H9 (cell line): ENCODE results near the gene LRPAP1. TPM values are rescaled to one million over a fixed set of nuclear protein-coding genes. Genes with fewer than 3 reads are reported as not detected.

Source experiments
- DNase-seq: peaks from one replicate; pipeline ENCODE4 v3.0.0-alpha.2; 2017
- H2AFZ ChIP-seq: one replicate; pipeline ENCODE4 v1.6.1; 2013; ENCODE audit warnings: mild to moderate bottlenecking, low read length, control low read depth, moderate library complexity
- H2AK5ac ChIP-seq: 2 replicates; pipeline ENCODE4 v1.6.1; 2013; ENCODE audit warnings: low read length, control low read depth, mixed read lengths; ENCODE audit not compliant: insufficient read length
- H2BK120ac ChIP-seq: one replicate; pipeline ENCODE4 v1.6.1; 2013; ENCODE audit warnings: low read depth, mild to moderate bottlenecking, low read length, control low read depth, inconsistent platforms; ENCODE audit not compliant: poor library complexity, severe bottlenecking
- H2BK12ac ChIP-seq: 2 replicates; pipeline ENCODE4 v1.6.1; 2013; ENCODE audit warnings: low read length, control low read depth, mixed read lengths, low read depth; ENCODE audit not compliant: insufficient read length
- H2BK15ac ChIP-seq: 2 replicates; pipeline ENCODE4 v1.6.1; 2013; ENCODE audit warnings: low read depth, low read length, control low read depth
- H2BK20ac ChIP-seq: one replicate; pipeline ENCODE4 v1.6.1; 2013; ENCODE audit warnings: low read depth, mild to moderate bottlenecking, low read length, control low read depth, inconsistent platforms; ENCODE audit not compliant: poor library complexity, severe bottlenecking
- H2BK5ac ChIP-seq: 2 replicates; pipeline ENCODE4 v1.6.1; 2013; ENCODE audit warnings: low read length, control low read depth, mixed read lengths; ENCODE audit not compliant: insufficient read length
- H3K14ac ChIP-seq: 2 replicates; pipeline ENCODE4 v1.6.1; 2013; ENCODE audit warnings: low read length, control low read depth; ENCODE audit not compliant: insufficient read depth
- H3K18ac ChIP-seq: 2 replicates; pipeline ENCODE4 v1.6.1; 2013; ENCODE audit warnings: low read depth, mild to moderate bottlenecking, mixed read lengths, low read length, control low read depth; ENCODE audit not compliant: insufficient read length
- H3K23ac ChIP-seq: 2 replicates; pipeline ENCODE4 v1.6.1; 2013; ENCODE audit warnings: low read length, control low read depth, mixed read lengths, low read depth; ENCODE audit not compliant: insufficient read length
- H3K23me2 ChIP-seq: 2 replicates; pipeline ENCODE4 v1.6.1; 2013; ENCODE audit warnings: low read depth, mild to moderate bottlenecking, mixed read lengths, low read length, control low read depth; ENCODE audit not compliant: insufficient read length, poor library complexity, severe bottlenecking
- H3K27ac ChIP-seq: 2 replicates; pipeline ENCODE4 v1.5.1; 2013; ENCODE audit warnings: low read length, control low read depth, mixed read lengths, low read depth; ENCODE audit not compliant: insufficient read length
- H3K27me3 ChIP-seq: 2 replicates; pipeline ENCODE4 v1.6.1; 2013; ENCODE audit warnings: low read length, control low read depth, inconsistent platforms; ENCODE audit not compliant: insufficient read depth
- H3K4ac ChIP-seq: 2 replicates; pipeline ENCODE4 v1.6.1; 2013; ENCODE audit warnings: low read depth, mild to moderate bottlenecking, control low read depth, inconsistent platforms, low read length, moderate library complexity
- H3K4me1 ChIP-seq: 2 replicates; pipeline ENCODE4 v1.6.1; 2013; ENCODE audit warnings: low read length, control low read depth, inconsistent platforms; ENCODE audit not compliant: insufficient read depth
- H3K4me2 ChIP-seq: 2 replicates; pipeline ENCODE4 v1.6.1; 2013; ENCODE audit warnings: low read length, control low read depth, mixed read lengths; ENCODE audit not compliant: insufficient read length, insufficient read depth
- H3K56ac ChIP-seq: 2 replicates; pipeline ENCODE4 v1.6.1; 2013; ENCODE audit warnings: low read depth, mild to moderate bottlenecking, mixed read lengths, low read length, control low read depth; ENCODE audit not compliant: insufficient read length
- H3K79me1 ChIP-seq: 2 replicates; pipeline ENCODE4 v1.6.1; 2013; ENCODE audit warnings: low read depth, mild to moderate bottlenecking, moderate library complexity, low read length, control low read depth, inconsistent platforms; ENCODE audit not compliant: insufficient read depth, poor library complexity, severe bottlenecking
- H3K79me2 ChIP-seq: 2 replicates; pipeline ENCODE4 v1.6.1; 2013; ENCODE audit warnings: low read length, control low read depth, inconsistent platforms; ENCODE audit not compliant: insufficient read depth
- H3K9ac ChIP-seq: 2 replicates; pipeline ENCODE4 v1.6.1; 2013; ENCODE audit warnings: low read length, control low read depth, mixed read lengths; ENCODE audit not compliant: insufficient read length; ENCODE audit errors: extremely low read depth
- H3K9me3 ChIP-seq: one replicate; pipeline ENCODE4 v1.6.1; 2013; ENCODE audit warnings: low read depth, low read length, inconsistent platforms; ENCODE audit not compliant: control insufficient read depth
- H3T11ph ChIP-seq: one replicate; pipeline ENCODE4 v1.6.1; 2013; ENCODE audit warnings: mild to moderate bottlenecking, low read length, control low read depth, inconsistent platforms
- H4K20me1 ChIP-seq: one replicate; pipeline ENCODE4 v1.6.1; 2013; ENCODE audit not compliant: control insufficient read depth, insufficient read length, insufficient read depth
- H4K5ac ChIP-seq: 2 replicates; pipeline ENCODE4 v1.6.1; 2013; ENCODE audit warnings: low read depth, mild to moderate bottlenecking, mixed read lengths, low read length, control low read depth; ENCODE audit not compliant: insufficient read length
- H4K8ac ChIP-seq: replicated peaks from 2 replicates; pipeline ENCODE4 v1.6.1; 2013; ENCODE audit warnings: low read length, control low read depth, mixed read lengths, low read depth; ENCODE audit not compliant: insufficient read length
- H4K91ac ChIP-seq: 2 replicates; pipeline ENCODE4 v1.6.1; 2013; ENCODE audit warnings: low read depth, mild to moderate bottlenecking, moderate library complexity, mixed read lengths, low read length, control low read depth; ENCODE audit not compliant: insufficient read length
- H3K27ac Mint-ChIP-seq, 3 experiments: 2 replicates in 2 of 3; 3 replicates in 1 of 3; pipeline ENCODE4 v1.8.0; 2020 to 2021; ENCODE audit warnings: mixed read lengths in 3 of 3, mild to moderate bottlenecking in 1 of 3, moderate library complexity in 1 of 3
- H3K27me3 Mint-ChIP-seq: 2 replicates; pipeline ENCODE4 v1.8.0; 2021; ENCODE audit warnings: low read depth, mild to moderate bottlenecking, moderate library complexity, mixed read lengths
- H3K36me3 Mint-ChIP-seq, 3 experiments: 2 replicates in 2 of 3; 3 replicates in 1 of 3; pipeline ENCODE4 v1.8.0; 2020 to 2021; ENCODE audit warnings: low read depth in 3 of 3, mixed read lengths in 3 of 3; ENCODE audit not compliant: insufficient read depth in 1 of 3
- H3K4me1 Mint-ChIP-seq, 2 experiments: 2 replicates each; pipeline ENCODE4 v1.8.0; 2020; ENCODE audit warnings: mixed read lengths in 2 of 2
- H3K4me3 Mint-ChIP-seq, 2 experiments: 2 replicates in 1 of 2; 3 replicates in 1 of 2; pipeline ENCODE4 v1.8.0; 2020 to 2021; ENCODE audit warnings: mild to moderate bottlenecking in 2 of 2, mixed read lengths in 2 of 2, moderate library complexity in 1 of 2
- H3K9me3 Mint-ChIP-seq, 2 experiments: 2 replicates in 1 of 2; 3 replicates in 1 of 2; pipeline ENCODE4 v1.8.0; 2020; ENCODE audit warnings: mild to moderate bottlenecking in 2 of 2, mixed read lengths in 2 of 2, moderate library complexity in 1 of 2
- CTCF ChIP-seq: fragments of 200-600 bp; sonication (generic); conservative IDR thresholded peaks from 3 replicates; pipeline ENCODE4 v1.8.0; 2021; ENCODE audit warnings: antibody characterized with exemption, mild to moderate bottlenecking
- WGBS: extraction: QIAGEN DNeasy Blood & Tissue Kit; methylation state at CpG from one replicate; pipeline ENCODE4 v1.1.7; 2013; ENCODE audit warnings: missing lambda C conversion rate, low lambda C conversion rate, mixed read lengths; ENCODE audit not compliant: insufficient read length; ENCODE audit errors: extremely low coverage; 5-methylcytosine and 5-hydroxymethylcytosine counted together
- total RNA-seq: library from RNA; stranded (reverse); gene quantifications from 2 replicates; pipeline ENCODE4 v1.2.1, GENCODE V29; 2021

LRPAP1 gene
- total RNA-seq, 1 experiment from 2014 or later: 85.9 TPM

GRCh38 chr4:3463556-3464348 lies 68.5 kb downstream of the LRPAP1 start:
- Histone ChIP-seq H4K91ac (no peak overlapping the region), H4K8ac (no peak overlapping the region), H3K14ac (no peak overlapping the region), H3K4me2 (no peak overlapping the region), H3K23ac (no peak overlapping the region), H2AFZ (no peak overlapping the region), H3K56ac (no peak overlapping the region), H2BK12ac (no peak overlapping the region), H3K23me2 (no peaks in the 10 kb centered on the region), H3K27ac (no peak overlapping the region), H4K20me1 (no peaks in the 10 kb centered on the region), H2BK15ac (no peak overlapping the region), H3K79me2 (no peaks in the 10 kb centered on the region), H4K5ac (no peak overlapping the region), H2BK20ac (no peak overlapping the region), H2BK5ac (no peak overlapping the region), H3K9ac (no peak overlapping the region), H3K79me1 (no peaks in the 10 kb centered on the region), H3K9me3 (no peaks in the 10 kb centered on the region), H3K4ac (no peak overlapping the region), H3K4me1 (no peaks in the 10 kb centered on the region), H2BK120ac (no peak overlapping the region), H3K18ac (no peak overlapping the region), H3K27me3 (peaks cover 2% of the 10 kb centered on the region; the same call in 1 of the 2 replicates), H2AK5ac (no peak overlapping the region), H3T11ph (no peak overlapping the region)
- no CpG with 5 or more reads among the region's 43 CpGs for WGBS
- TF ChIP-seq CTCF: no peak
- Mint-ChIP-seq H3K27me3 (peaks cover 63% of the 10 kb centered on the region), H3K4me3 (no peak overlapping the region), H3K4me1 (peaks cover 9 to 10% of the 10 kb centered on the region in 2 experiments; a peak in 2 of 4 replicates), H3K9me3 (no peaks in the 10 kb centered on the region), H3K36me3 (peaks cover 0 to 5% (median 0%) of the 10 kb centered on the region in 3 experiments; a peak in 1 of 7 replicates), H3K27ac (no peak overlapping the region)
- DNase-seq: no peak
